ENCODE results near the gene CRB1. TPM values are rescaled to one million over a fixed set of nuclear protein-coding genes. Genes with fewer than 3 reads are reported as not detected.

Gene CRB1
- total and polyA plus RNA-seq, 2 of the 8 experiments (the other 6 are each of a cell fraction or from before 2014, with no cell fraction given) = 0.03 TPM; not detected in 1

DNA sequence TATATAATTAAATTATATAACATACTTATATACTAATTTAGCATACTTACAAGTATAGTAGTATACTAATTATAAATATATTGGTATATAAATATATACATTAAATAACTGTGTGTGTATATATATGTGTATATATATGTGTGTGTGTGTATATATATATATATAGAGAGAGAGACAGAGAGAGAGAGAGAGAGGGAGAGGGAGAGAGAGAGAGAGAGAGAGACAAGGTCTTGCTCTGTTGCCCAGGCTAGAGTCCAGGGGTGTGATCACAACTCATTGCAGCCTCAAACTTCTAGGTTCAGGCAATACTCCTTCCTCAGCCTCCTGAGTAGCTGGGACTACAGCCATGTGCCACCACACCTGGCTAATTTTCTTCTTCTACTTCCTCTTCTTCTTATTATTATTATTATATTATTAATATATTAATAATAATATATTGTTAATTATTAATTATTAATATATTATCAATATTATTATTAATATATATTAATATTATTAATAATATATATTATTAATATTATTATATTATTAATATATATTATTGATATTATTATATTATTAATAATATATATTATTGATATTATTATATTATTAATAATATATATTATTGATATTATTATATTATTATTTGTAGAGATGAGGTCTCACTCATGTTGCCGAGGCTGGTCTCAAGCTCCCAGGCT lies 185.5 kb downstream of the CRB1 start:
- no peaks in the 10 kb centered on the region for H3K27me3 ChIP-seq (replicated peaks in 1 of 4; ENCODE audit: control insufficient read depth in 3 of 4, extremely low read depth in 1 of 4, insufficient read depth in 3 of 4, low read length in 3 of 4)
- H2BK120ac ChIP-seq (replicated peaks; ENCODE audit: low read depth, low read length) = no peak overlapping the region
- 97% methylated on average over 1 of the region's 1 CpG; no CpG with 5 or more reads in 1 of the 2 experiments for WGBS, 2 experiments (ENCODE audit: extremely low coverage in 1 of 2, insufficient coverage in 1 of 2, insufficient read length in 1 of 2, insufficient replicate concordance in 2 of 2, low coverage in 1 of 2, low lambda C conversion rate in 2 of 2, missing lambda C conversion rate in 1 of 2)
- CTCF ChIA-PET (ENCODE audit: partially characterized antibody) = interaction anchor here (1.0 kb wide), 1 partner anchor 16 kb away, joined by 4 read pairs; no protein-coding TSS in a partner anchor
- no peak overlapping the region for H4K8ac ChIP-seq (ENCODE audit: extremely low read depth, insufficient read depth, low read length)
- H3K23ac ChIP-seq (ENCODE audit: insufficient read length) = no peak overlapping the region
- no peak overlapping the region for H3K27ac ChIP-seq (ENCODE audit: low read depth, low read length)
- H3K23me2 ChIP-seq (ENCODE audit: low read depth, low read length) = no peaks in the 10 kb centered on the region
- POLR2A ChIA-PET (ENCODE audit: partially characterized antibody) = no interaction called here
- H2BK12ac ChIP-seq (ENCODE audit: low read depth, low read length) = no peak overlapping the region
- H3K4ac ChIP-seq (replicated peaks; ENCODE audit: insufficient read length, low read depth, low read length) = no peak overlapping the region
- no peak overlapping the region for H3K14ac ChIP-seq (ENCODE audit: insufficient read length)
- H3K36me3 ChIP-seq (ENCODE audit: control insufficient read depth in 2 of 4, insufficient read depth in 4 of 4, low read length in 3 of 4) = no peaks in the 10 kb centered on the region
- H3K79me1 ChIP-seq (ENCODE audit: low read depth, low read length) = no peaks in the 10 kb centered on the region
- H2AFZ ChIP-seq (ENCODE audit: low read length) = no peak overlapping the region
- no peaks in the 10 kb centered on the region for H3K79me2 ChIP-seq (ENCODE audit: control insufficient read depth in 1 of 2, insufficient read depth in 2 of 2, low read length in 2 of 2)
- no peak overlapping the region for H3K18ac ChIP-seq (ENCODE audit: extremely low read depth, low read length)
- no peaks in the 10 kb centered on the region for H3K4me1 ChIP-seq (replicated peaks in 1 of 4; ENCODE audit: control insufficient read depth in 3 of 4, insufficient read depth in 4 of 4, low read length in 3 of 4)
- FAIRE-seq (no peak), DNase-seq (ENCODE audit: low read depth in 1 of 2, low spot score in 2 of 2) (no peak)
- no peak overlapping the region for H2BK5ac ChIP-seq (ENCODE audit: low read depth, low read length)
- H4K91ac ChIP-seq (replicated peaks; ENCODE audit: insufficient read length, low read length) = no peak overlapping the region
- H3K56ac ChIP-seq (replicated peaks; ENCODE audit: insufficient read length, low read depth, low read length) = no peak overlapping the region
- no peak overlapping the region for H3K4me2 ChIP-seq (ENCODE audit: insufficient read depth in 1 of 2, low read depth in 2 of 2, low read length in 2 of 2)
- H3K4me3 ChIP-seq (ENCODE audit: extremely low read depth in 1 of 4, insufficient read depth in 2 of 4, low read depth in 3 of 4, low read length in 4 of 4) = no peak overlapping the region
- no peaks in the 10 kb centered on the region for H4K20me1 ChIP-seq (replicated peaks in 1 of 2; ENCODE audit: control insufficient read depth in 1 of 2, insufficient read depth in 2 of 2, low read length in 2 of 2)
- H2AK5ac ChIP-seq (ENCODE audit: low read depth, low read length) = no peak overlapping the region
- H2BK20ac ChIP-seq (ENCODE audit: low read length) = no peak overlapping the region
- no peak overlapping the region for H2BK15ac ChIP-seq (ENCODE audit: low read length)
- no peaks in the 10 kb centered on the region for H3K9me3 ChIP-seq (ENCODE audit: insufficient read depth in 2 of 2, low read depth in 1 of 2, low read length in 1 of 2)
- no peak overlapping the region for H3K9ac ChIP-seq (replicated peaks in 1 of 4; ENCODE audit: extremely low read depth in 1 of 4, low read depth in 3 of 4, low read length in 3 of 4)
- H4K5ac ChIP-seq (ENCODE audit: insufficient read length, low read depth, low read length) = no peak overlapping the region
- TF ChIP-seq SP1 (IDR thresholded peaks at IDR 0.05; ENCODE audit: low read depth, low read length) = no peak
- no peak for TF ChIP-seq JUND (IDR thresholded peaks at IDR 0.05; ENCODE audit: low read length)
- no peak for TF ChIP-seq NRF1 (IDR thresholded peaks at IDR 0.05; ENCODE audit: low read depth, low read length)
- no peak for TF ChIP-seq KDM5A (IDR thresholded peaks at IDR 0.05; ENCODE audit: low read length)
- no peak for TF ChIP-seq SIN3A (conservative IDR thresholded peaks at IDR 0.05 in 1 of 2, IDR thresholded peaks at IDR 0.05 in 1 of 2; ENCODE audit: low read depth in 1 of 2, low read length in 2 of 2)
- no peak for TF ChIP-seq ZNF274 (IDR thresholded peaks at IDR 0.05; ENCODE audit: borderline replicate concordance, extremely low read depth, low read length)
- TF ChIP-seq GTF2F1 (IDR thresholded peaks at IDR 0.05; ENCODE audit: borderline replicate concordance, low read depth, low read length) = no peak
- no peak for TF ChIP-seq RNF2 (IDR thresholded peaks at IDR 0.05; ENCODE audit: borderline replicate concordance, low read depth, low read length, missing control alignments, poor library complexity, severe bottlenecking)
- no peak for TF ChIP-seq CHD2 (IDR thresholded peaks at IDR 0.05; ENCODE audit: low read length)
- TF ChIP-seq RAD21 (IDR thresholded peaks at IDR 0.05 in 1 of 2, conservative IDR thresholded peaks at IDR 0.05 in 1 of 2; ENCODE audit: low read depth in 2 of 2, low read length in 2 of 2) = no peak
- TF ChIP-seq TAF1 (IDR thresholded peaks at IDR 0.05; ENCODE audit: low read depth, low read length) = no peak
- TF ChIP-seq CBX5 (IDR thresholded peaks at IDR 0.05; ENCODE audit: low read depth, low read length) = no peak
- TF ChIP-seq SUZ12 (IDR thresholded peaks at IDR 0.05; ENCODE audit: low read length) = no peak
